Activated naive CD4-positive, alpha-beta T cell treated with anti-CD3 and anti-CD28 coated beads, Interleukin-2, amount 50 U/mL, for 24 hours (primary cell): ENCODE data around the gene ZNF624.
A peak's percentile ranks its signal among the peaks of the same experiment; 100 is the strongest.
"Not testable (repeated sequence)": the region's sequence is repeated elsewhere in the genome, so short reads cannot be mapped to it uniquely, and the experiment has no call there.

Experiments
- H3K27ac Mint-ChIP-seq: one replicate; pipeline ENCODE4 v1.8.0; 2021; ENCODE audit warnings: mild to moderate bottlenecking, mixed read lengths
- H3K27me3 Mint-ChIP-seq: one replicate; pipeline ENCODE4 v1.8.0; 2021; ENCODE audit warnings: mixed read lengths
- H3K36me3 Mint-ChIP-seq: one replicate; pipeline ENCODE4 v1.8.0; 2021; ENCODE audit warnings: mixed read lengths
- H3K4me1 Mint-ChIP-seq: one replicate; pipeline ENCODE4 v1.8.0; 2021; ENCODE audit warnings: mixed read lengths
- H3K4me3 Mint-ChIP-seq: one replicate; pipeline ENCODE4 v1.8.0; 2021; ENCODE audit warnings: mild to moderate bottlenecking, mixed read lengths
- H3K9me3 Mint-ChIP-seq: one replicate; pipeline ENCODE4 v1.8.0; 2021; ENCODE audit warnings: mixed read lengths

The ZNF624 gene

DNA sequence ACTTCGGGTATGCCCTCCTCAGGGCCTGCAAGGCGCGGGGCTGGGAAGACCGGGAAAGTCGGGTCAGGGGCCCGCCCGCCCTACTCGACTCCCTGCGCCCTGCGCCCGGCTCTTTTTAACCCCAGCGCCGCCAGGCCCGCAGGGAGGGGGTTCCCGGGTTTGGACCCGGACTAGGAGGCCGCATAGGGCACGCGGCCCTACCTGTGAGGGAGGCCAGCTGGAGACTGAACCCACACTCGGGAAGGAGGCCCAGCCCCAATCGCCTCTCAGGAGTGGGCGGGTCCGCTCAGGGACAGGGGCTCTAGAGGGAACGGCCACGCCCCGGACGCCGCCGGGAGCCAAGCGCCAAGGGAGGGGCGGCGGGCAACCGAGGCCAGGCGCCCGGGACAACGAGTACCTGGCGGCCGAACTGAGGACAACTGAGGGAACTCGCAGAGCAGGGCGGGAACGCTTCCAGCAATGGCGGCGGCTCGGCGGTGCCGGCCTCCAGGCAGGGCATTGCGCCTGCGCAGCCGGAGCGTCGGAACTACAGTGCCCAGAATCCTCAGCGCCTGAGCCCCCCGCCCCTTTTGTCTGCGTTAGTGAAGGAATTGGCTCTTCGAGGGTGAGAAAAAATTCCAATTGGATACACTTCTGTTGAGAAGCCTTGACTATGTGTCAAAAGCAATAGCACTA lies at the start of gene ZNF624:
Gene ZNF624, minus strand, starts transcription at position 484 of the 675 bp plus-strand sequence.
- Mint-ChIP-seq H3K36me3 (peaks cover 5% of the 10 kb centered on the region), H3K4me1 (peaks cover 23% of the 10 kb centered on the region), H3K27ac (peak within 1 kb of the TSS; percentile 89), H3K9me3 (no peaks in the 10 kb centered on the region), H3K27me3 (peaks cover 1% of the 10 kb centered on the region), H3K4me3 (peak within 1 kb of the TSS; percentile 89)

GRCh38 chr17:16697603-16698002 lies 44.0 kb upstream of the ZNF624 start:
- H3K27me3 Mint-ChIP-seq, H3K36me3 Mint-ChIP-seq, H3K27ac Mint-ChIP-seq, H3K9me3 Mint-ChIP-seq, H3K4me3 Mint-ChIP-seq, H3K4me1 Mint-ChIP-seq: not testable (repeated sequence)

DNA sequence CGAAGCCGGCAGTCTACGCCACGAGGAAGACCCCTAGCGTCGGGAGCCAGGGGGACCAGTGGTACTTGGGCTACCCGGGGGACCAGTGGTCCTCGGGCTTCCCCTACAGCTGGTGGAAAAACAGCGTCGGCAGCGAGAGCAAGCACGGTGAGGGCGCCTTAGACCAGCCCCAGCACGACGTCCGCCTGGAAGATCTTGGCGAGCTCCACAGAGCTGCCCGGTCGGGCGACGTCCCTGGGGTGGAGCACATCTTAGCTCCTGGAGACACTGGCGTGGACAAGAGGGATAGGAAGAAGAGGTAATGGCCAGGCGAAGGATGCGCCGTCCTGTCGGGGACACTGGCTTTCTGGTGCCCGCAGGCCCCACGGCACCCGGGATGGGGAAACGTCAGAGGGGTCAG lies 36.8 kb upstream of the ZNF624 start:
- not testable (repeated sequence) for H3K4me1 Mint-ChIP-seq, H3K9me3 Mint-ChIP-seq, H3K36me3 Mint-ChIP-seq, H3K27me3 Mint-ChIP-seq
- Mint-ChIP-seq H3K27ac (peak overlapping the region; percentile 84), H3K4me3 (peak overlapping the region; percentile 84)

DNA sequence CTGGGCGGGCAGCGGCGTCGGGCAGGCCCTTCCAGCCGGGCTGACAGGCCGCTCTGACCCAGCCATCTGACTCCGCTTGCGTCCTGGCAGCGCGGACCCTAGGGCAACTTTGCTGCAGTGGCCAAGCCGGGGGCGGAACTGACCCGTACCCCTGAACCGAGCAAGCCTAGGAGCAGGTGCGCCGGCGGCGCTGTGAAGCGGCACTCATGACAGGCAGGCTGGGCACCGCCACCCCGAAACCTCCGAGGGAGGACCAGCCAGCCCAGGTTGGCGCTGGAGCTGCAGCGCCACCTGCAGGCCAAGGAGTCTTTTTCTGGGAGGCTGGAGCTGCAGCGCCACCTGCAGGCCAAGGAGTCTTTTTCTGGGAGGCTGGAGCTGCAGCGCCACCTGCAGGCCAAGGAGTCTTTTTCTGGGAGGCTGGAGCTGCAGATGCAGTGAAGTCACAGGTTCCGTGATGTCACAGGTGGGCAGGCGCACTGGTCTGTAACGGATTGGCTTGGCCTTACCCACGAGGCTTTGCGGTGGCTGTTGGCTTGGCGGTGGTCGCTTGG lies 36.2 kb upstream of the ZNF624 start, which contains the start of gene CCDC144A:
Gene CCDC144A, plus strand, starts transcription at position 511 of the 551 bp plus-strand sequence. CDS start 160 bp downstream, outside the sequence.
- H3K36me3 Mint-ChIP-seq, H3K9me3 Mint-ChIP-seq, H3K27me3 Mint-ChIP-seq, H3K4me1 Mint-ChIP-seq: not testable (repeated sequence)
- Mint-ChIP-seq H3K4me3 (peak within 1 kb of the TSS; percentile 84), H3K27ac (peak within 1 kb of the TSS; percentile 84)

DNA sequence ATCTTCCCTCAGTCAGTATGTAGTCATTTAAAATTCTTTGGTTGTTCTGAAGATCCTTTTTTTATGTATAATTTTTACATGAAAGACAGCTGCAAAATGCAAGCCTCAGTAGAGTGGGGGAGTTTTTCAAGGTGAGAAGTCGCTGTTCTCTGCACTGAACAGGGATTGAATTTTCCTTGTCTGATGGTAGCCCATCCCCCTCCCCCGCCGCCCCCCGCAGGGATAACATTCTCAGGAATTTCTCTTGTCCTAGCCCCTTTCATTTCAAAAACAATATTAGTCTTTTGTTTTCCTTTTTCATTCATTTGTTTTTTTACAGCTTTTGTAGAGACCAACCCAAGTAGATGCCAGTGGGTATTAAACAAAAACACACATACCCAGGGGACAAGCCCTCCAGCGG lies 33.5 kb upstream of the ZNF624 start:
- peaks cover 16% of the 10 kb centered on the region for H3K4me1 Mint-ChIP-seq

DNA sequence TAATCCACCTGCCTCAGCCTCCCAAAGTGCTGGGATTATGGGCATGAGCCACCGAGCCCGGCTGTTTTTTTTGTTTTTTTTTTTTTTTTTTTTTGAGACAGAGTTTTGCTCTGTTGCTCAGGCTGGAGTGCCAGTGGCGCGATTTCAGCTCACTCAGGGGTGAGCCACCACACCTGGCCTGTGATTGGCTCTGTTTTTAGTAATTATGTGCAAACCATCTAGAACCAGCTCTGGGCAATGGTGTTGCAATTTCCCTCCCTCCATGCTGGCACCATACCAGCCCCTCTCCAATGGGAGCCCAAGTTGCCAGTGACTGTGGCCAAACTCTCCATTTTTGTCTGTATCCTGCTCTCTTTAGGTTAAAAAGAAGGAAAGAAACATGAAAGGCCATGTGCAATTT lies 32.4 kb upstream of the ZNF624 start:
- peaks cover 13% of the 10 kb centered on the region for H3K27me3 Mint-ChIP-seq
- peaks cover 16% of the 10 kb centered on the region for H3K4me1 Mint-ChIP-seq
- not testable (repeated sequence) for H3K27ac Mint-ChIP-seq, H3K36me3 Mint-ChIP-seq, H3K4me3 Mint-ChIP-seq, H3K9me3 Mint-ChIP-seq

More for the DNA sequence above, 33.5 kb upstream of the ZNF624 start:
- H3K9me3 Mint-ChIP-seq, H3K36me3 Mint-ChIP-seq, H3K4me3 Mint-ChIP-seq, H3K27ac Mint-ChIP-seq: not testable (repeated sequence)
- peaks cover 10% of the 10 kb centered on the region for H3K27me3 Mint-ChIP-seq

GRCh38 chr17:16683290-16684138 lies 29.9 kb upstream of the ZNF624 start:
- H3K36me3 Mint-ChIP-seq, H3K9me3 Mint-ChIP-seq, H3K4me3 Mint-ChIP-seq, H3K27ac Mint-ChIP-seq: not testable (repeated sequence)
- Mint-ChIP-seq H3K4me1 (peaks cover 10% of the 10 kb centered on the region), H3K27me3 (peaks cover 13% of the 10 kb centered on the region)

DNA sequence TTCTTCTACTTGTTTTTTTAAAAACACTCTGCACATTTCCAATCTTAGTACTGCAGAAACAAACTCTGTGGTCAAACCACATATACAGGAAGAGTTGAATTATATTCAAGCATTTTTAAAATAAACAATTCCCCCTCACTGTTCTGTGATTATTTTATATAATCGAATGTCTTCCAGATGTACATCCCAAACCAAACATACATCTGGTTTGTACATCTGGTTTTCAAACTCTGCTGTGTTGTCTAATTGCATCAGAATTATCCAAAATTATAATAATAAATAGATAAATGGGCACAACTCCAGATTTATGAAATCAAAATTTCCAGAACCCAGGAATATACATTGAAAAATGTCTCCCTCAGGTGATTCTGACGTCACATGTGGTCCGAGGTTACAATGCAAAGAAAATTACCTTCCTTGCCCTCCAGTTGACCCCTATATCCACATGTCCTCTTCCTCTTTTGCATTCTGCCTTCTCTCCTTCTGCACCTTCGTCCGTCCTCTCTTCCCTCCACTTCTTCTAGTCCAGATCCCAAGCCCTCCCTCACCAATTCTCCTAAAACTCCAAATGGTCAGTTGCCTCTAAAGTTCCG lies 23.1 kb upstream of the ZNF624 start:
- H3K27ac Mint-ChIP-seq: no peak overlapping the region

GRCh38 chr17:16666907-16667636 lies 13.4 kb upstream of the ZNF624 start:
- not testable (repeated sequence) for H3K4me1 Mint-ChIP-seq, H3K9me3 Mint-ChIP-seq, H3K27ac Mint-ChIP-seq, H3K36me3 Mint-ChIP-seq
- Mint-ChIP-seq H3K27me3 (peaks cover 19% of the 10 kb centered on the region), H3K4me3 (peak overlapping the region; percentile 62)

More for the DNA sequence above, 23.1 kb upstream of the ZNF624 start:
- peaks cover 5% of the 10 kb centered on the region for H3K27me3 Mint-ChIP-seq
- no peaks in the 10 kb centered on the region for H3K36me3 Mint-ChIP-seq
- no peak overlapping the region for H3K4me3 Mint-ChIP-seq
- peaks cover 4% of the 10 kb centered on the region for H3K4me1 Mint-ChIP-seq
- no peaks in the 10 kb centered on the region for H3K9me3 Mint-ChIP-seq

GRCh38 chr17:16666553-16666906 lies 12.9 kb upstream of the ZNF624 start:
- H3K4me1 Mint-ChIP-seq, H3K4me3 Mint-ChIP-seq, H3K27ac Mint-ChIP-seq, H3K9me3 Mint-ChIP-seq, H3K36me3 Mint-ChIP-seq: not testable (repeated sequence)
- H3K27me3 Mint-ChIP-seq: peaks cover 17% of the 10 kb centered on the region

GRCh38 chr17:16662936-16663335 lies 9.3 kb upstream of the ZNF624 start:
- no peak overlapping the region for H3K4me3 Mint-ChIP-seq
- peaks cover 3% of the 10 kb centered on the region for H3K4me1 Mint-ChIP-seq
- H3K9me3 Mint-ChIP-seq: no peaks in the 10 kb centered on the region
- H3K27me3 Mint-ChIP-seq: peaks cover 5% of the 10 kb centered on the region
- H3K36me3 Mint-ChIP-seq: no peaks in the 10 kb centered on the region
- H3K27ac Mint-ChIP-seq: no peak overlapping the region

DNA sequence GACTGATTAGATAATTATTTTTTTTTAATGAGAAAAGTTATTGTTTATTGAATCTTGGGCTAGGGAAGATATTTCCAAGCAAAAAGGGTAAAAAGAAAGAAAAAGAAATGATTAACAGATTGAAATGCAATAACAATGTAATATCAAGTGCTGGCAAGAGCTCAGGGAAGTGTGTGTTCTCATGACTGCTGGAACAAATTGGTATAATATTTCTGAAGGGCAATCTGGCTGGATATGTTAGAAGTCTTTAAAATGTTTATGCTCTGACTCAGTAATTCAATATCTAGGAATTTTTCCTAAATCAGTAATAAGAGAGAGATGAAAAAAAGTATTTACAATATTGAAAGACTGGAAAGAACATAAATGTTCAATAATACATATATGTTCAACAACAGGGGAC lies 7.6 kb upstream of the ZNF624 start:
- H3K27ac Mint-ChIP-seq: no peak overlapping the region
- H3K4me3 Mint-ChIP-seq: no peak overlapping the region
- H3K27me3 Mint-ChIP-seq: peaks cover 4% of the 10 kb centered on the region
- H3K36me3 Mint-ChIP-seq: no peaks in the 10 kb centered on the region
- H3K9me3 Mint-ChIP-seq: no peaks in the 10 kb centered on the region
- no peaks in the 10 kb centered on the region for H3K4me1 Mint-ChIP-seq

GRCh38 chr17:16652847-16653366 lies 743 bp downstream of the ZNF624 start:
- H3K4me3 Mint-ChIP-seq: peak overlapping the region; percentile 89
- peaks cover 23% of the 10 kb centered on the region for H3K4me1 Mint-ChIP-seq
- H3K9me3 Mint-ChIP-seq: no peaks in the 10 kb centered on the region
- H3K36me3 Mint-ChIP-seq: peaks cover 6% of the 10 kb centered on the region
- H3K27me3 Mint-ChIP-seq: peaks cover 1% of the 10 kb centered on the region
- H3K27ac Mint-ChIP-seq: peak overlapping the region; percentile 89

DNA sequence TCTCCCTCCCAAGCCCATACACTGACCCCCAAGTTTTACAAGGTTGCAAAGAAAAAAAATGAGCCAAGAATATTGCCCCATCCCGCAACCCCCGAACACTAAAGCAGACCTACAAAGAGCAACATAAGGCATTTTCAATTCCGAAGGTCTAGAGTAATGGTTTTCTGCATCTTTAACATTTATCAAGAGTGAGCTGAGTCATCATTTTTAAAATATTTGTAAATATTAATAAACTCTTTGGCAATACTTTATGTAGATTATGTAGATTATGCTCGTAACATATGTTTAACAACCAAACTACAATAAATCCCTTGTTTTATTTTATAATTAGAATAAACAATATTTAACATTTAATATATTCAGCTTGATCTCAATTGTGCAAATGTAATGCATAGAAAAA lies 1.4 kb downstream of the ZNF624 start:
- Mint-ChIP-seq H3K9me3 (no peaks in the 10 kb centered on the region), H3K27me3 (peaks cover 1% of the 10 kb centered on the region), H3K4me3 (peak overlapping the region; percentile 62), H3K36me3 (peaks cover 6% of the 10 kb centered on the region), H3K4me1 (peaks cover 23% of the 10 kb centered on the region), H3K27ac (no peak overlapping the region)

- no peak overlapping the region for H3K27ac Mint-ChIP-seq
- H3K4me3 Mint-ChIP-seq: no peak overlapping the region
- peaks cover 7% of the 10 kb centered on the region for H3K36me3 Mint-ChIP-seq
- peaks cover 23% of the 10 kb centered on the region for H3K4me1 Mint-ChIP-seq
- no peaks in the 10 kb centered on the region for H3K9me3 Mint-ChIP-seq
- H3K27me3 Mint-ChIP-seq: no peaks in the 10 kb centered on the region
Observed at GRCh38 chr17:16649585-16649984, 4.1 kb downstream of the ZNF624 start.
